ENCODE data around the gene PRPF40A. TPM values are rescaled to one million over a fixed set of nuclear protein-coding genes. Genes with fewer than 3 reads are reported as not detected.

The PRPF40A gene
- total RNA-seq, 1 donor from 2014 or later = 131 TPM

DNA sequence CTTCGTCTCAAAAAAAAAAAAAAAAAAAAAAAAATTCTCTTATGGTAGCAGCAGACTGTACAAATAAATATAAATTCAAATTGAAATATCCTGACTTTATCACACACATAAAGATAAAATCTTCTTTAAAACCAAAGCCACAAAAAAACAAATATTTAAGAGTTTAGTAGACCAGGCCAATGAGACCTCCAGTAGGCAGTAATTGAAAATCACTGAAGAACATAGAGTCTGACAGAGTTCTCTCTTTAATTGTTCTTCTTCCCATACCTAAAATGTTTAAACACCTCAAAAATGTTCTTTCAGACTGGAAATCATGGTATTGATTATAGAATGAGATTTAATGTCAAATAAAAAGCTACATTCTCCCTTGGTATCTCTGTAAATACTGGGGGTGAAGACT is 20.8 kb downstream of the PRPF40A start:
- Histone ChIP-seq H3K4me1 (ENCODE audit: insufficient read depth, low read length) (no peaks in the 10 kb centered on the region), H4K20me1 (ENCODE audit: insufficient read depth, low read length) (peaks cover 31% of the 10 kb centered on the region), H2AFZ (ENCODE audit: low read depth, low read length) (no peak overlapping the region), H3K9me3 (ENCODE audit: insufficient read depth, low read depth, low read length) (peaks cover 4% of the 10 kb centered on the region), H3K36me3 (ENCODE audit: insufficient read depth, low read length) (peaks cover 16% of the 10 kb centered on the region), H3K27me3 (ENCODE audit: insufficient read depth, low read length) (no peaks in the 10 kb centered on the region), H3K27ac (ENCODE audit: low read depth, low read length) (peak overlapping the region; percentile 1), H3K79me2 (ENCODE audit: insufficient read depth, low read length) (peaks cover 91% of the 10 kb centered on the region), H3K9ac (ENCODE audit: low read length) (no peak overlapping the region), H3K4me2 (ENCODE audit: low read length) (peak overlapping the region; percentile 13), H3K4me3 (ENCODE audit: insufficient read depth, low read depth, low read length) (no peak overlapping the region)
- Mint-ChIP-seq H3K4me3 (ENCODE audit: unreplicated experiment) (no peak overlapping the region), H3K9me3 (ENCODE audit: unreplicated experiment) (no peaks in the 10 kb centered on the region), H3K4me1 (ENCODE audit: low read depth, unreplicated experiment) (peaks cover 26% of the 10 kb centered on the region), H3K36me3 (ENCODE audit: low read depth, unreplicated experiment) (peaks cover 5% of the 10 kb centered on the region), H3K27ac (ENCODE audit: unreplicated experiment) (no peak overlapping the region), H3K27me3 (ENCODE audit: low read depth, unreplicated experiment) (no peaks in the 10 kb centered on the region)
- no peak for TF ChIP-seq EZH2 (IDR thresholded peaks at IDR 0.05; ENCODE audit: insufficient read depth, low read length)
- TF ChIP-seq, protein P1, sequence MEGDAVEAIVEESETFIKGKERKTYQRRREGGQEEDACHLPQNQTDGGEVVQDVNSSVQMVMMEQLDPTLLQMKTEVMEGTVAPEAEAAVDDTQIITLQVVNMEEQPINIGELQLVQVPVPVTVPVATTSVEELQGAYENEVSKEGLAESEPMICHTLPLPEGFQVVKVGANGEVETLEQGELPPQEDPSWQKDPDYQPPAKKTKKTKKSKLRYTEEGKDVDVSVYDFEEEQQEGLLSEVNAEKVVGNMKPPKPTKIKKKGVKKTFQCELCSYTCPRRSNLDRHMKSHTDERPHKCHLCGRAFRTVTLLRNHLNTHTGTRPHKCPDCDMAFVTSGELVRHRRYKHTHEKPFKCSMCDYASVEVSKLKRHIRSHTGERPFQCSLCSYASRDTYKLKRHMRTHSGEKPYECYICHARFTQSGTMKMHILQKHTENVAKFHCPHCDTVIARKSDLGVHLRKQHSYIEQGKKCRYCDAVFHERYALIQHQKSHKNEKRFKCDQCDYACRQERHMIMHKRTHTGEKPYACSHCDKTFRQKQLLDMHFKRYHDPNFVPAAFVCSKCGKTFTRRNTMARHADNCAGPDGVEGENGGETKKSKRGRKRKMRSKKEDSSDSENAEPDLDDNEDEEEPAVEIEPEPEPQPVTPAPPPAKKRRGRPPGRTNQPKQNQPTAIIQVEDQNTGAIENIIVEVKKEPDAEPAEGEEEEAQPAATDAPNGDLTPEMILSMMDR (IDR thresholded peaks at IDR 0.05; ENCODE audit: insufficient read depth, low read depth, low read length) = no peak
- DNase-seq (ENCODE audit: low read depth) (no peak), FAIRE-seq (no peak)

DNA sequence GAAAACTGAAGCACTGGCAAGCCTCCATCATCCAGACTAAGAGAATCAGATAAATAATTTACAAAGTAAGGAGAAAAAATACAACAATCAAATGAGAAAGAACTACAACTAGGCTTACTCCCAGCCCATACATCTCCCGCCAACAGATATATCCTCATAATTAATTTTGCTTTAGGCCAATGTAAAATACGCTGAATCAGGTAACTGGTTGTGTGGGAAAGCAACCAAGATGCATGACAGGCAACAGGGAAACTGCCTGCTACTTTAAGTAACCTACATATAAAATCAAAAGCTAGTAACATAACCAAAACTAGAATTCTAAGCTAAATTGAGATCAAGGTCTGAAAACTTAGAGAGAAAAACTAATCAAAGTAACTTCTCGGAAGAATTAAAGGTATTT is 21.5 kb downstream of the PRPF40A start:
- no peak for DNase-seq (ENCODE audit: low read depth)
- TF ChIP-seq, protein P1 (IDR thresholded peaks at IDR 0.05; ENCODE audit: insufficient read depth, low read depth, low read length) = no peak
- no peak for TF ChIP-seq EZH2 (IDR thresholded peaks at IDR 0.05; ENCODE audit: insufficient read depth, low read length)
- H3K4me1 Mint-ChIP-seq (ENCODE audit: low read depth, unreplicated experiment) = peaks cover 24% of the 10 kb centered on the region
- H3K4me3 Mint-ChIP-seq (ENCODE audit: unreplicated experiment) = no peak overlapping the region
- H3K27me3 ChIP-seq (ENCODE audit: insufficient read depth, low read length) = no peaks in the 10 kb centered on the region
- H2AFZ ChIP-seq (ENCODE audit: low read depth, low read length) = no peak overlapping the region
- peaks cover 29% of the 10 kb centered on the region for H4K20me1 ChIP-seq (ENCODE audit: insufficient read depth, low read length)
- H3K9me3 Mint-ChIP-seq (ENCODE audit: unreplicated experiment) = no peaks in the 10 kb centered on the region
- H3K4me3 ChIP-seq (ENCODE audit: insufficient read depth, low read depth, low read length) = no peak overlapping the region
- no peaks in the 10 kb centered on the region for H3K4me1 ChIP-seq (ENCODE audit: insufficient read depth, low read length)
- no peaks in the 10 kb centered on the region for H3K9me3 ChIP-seq (ENCODE audit: insufficient read depth, low read depth, low read length)
- no peak overlapping the region for H3K9ac ChIP-seq (ENCODE audit: low read length)
- H3K79me2 ChIP-seq (ENCODE audit: insufficient read depth, low read length) = peaks cover 87% of the 10 kb centered on the region
- H3K36me3 Mint-ChIP-seq (ENCODE audit: low read depth, unreplicated experiment) = peaks cover 4% of the 10 kb centered on the region
- no peaks in the 10 kb centered on the region for H3K27me3 Mint-ChIP-seq (ENCODE audit: low read depth, unreplicated experiment)
- no peak overlapping the region for H3K27ac ChIP-seq (ENCODE audit: low read depth, low read length)
- peak overlapping the region; percentile 99 for H3K27ac Mint-ChIP-seq (ENCODE audit: unreplicated experiment)
- H3K36me3 ChIP-seq (ENCODE audit: insufficient read depth, low read length) = peaks cover 16% of the 10 kb centered on the region
- H3K4me2 ChIP-seq (ENCODE audit: low read length) = no peak overlapping the region
- FAIRE-seq = no peak

DNA sequence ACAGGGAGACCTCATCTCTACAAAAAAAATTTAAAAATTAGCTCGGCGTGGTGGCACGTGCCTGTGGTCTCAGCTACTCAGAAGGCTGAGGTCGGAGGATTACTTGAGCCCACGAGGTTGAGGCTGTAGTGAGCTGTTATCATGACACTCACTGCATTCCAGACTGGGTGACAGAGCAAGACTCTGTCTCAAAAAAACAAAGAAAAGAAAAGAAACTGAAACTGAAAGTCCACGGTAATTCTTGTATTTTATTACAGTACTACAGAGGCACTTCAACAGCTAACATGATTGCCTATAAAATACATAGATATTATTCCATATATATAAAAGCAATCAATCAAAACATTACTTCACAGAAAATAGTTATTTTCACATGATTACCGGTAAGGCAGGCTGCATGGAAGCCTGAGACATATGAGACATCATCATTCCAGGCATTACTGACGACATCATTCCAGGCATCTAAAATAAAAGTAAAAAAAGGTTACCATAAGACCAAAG is 23.1 kb downstream of the PRPF40A start:
- H3K36me3 ChIP-seq (ENCODE audit: insufficient read depth, low read length) = peaks cover 16% of the 10 kb centered on the region
- H3K79me2 ChIP-seq (ENCODE audit: insufficient read depth, low read length) = peaks cover 72% of the 10 kb centered on the region
- peak overlapping the region; percentile 59 for H3K4me3 ChIP-seq (ENCODE audit: insufficient read depth, low read depth, low read length)
- Mint-ChIP-seq H3K4me1 (ENCODE audit: low read depth, unreplicated experiment) (peaks cover 24% of the 10 kb centered on the region), H3K9me3 (ENCODE audit: unreplicated experiment) (no peaks in the 10 kb centered on the region), H3K27ac (ENCODE audit: unreplicated experiment) (peak overlapping the region; percentile 99), H3K4me3 (ENCODE audit: unreplicated experiment) (peak overlapping the region; percentile 67), H3K36me3 (ENCODE audit: low read depth, unreplicated experiment) (peaks cover 4% of the 10 kb centered on the region), H3K27me3 (ENCODE audit: low read depth, unreplicated experiment) (no peaks in the 10 kb centered on the region)
- peaks cover 17% of the 10 kb centered on the region for H4K20me1 ChIP-seq (ENCODE audit: insufficient read depth, low read length)
- H3K27ac ChIP-seq (ENCODE audit: low read depth, low read length) = peak overlapping the region; percentile 86
- no peaks in the 10 kb centered on the region for H3K27me3 ChIP-seq (ENCODE audit: insufficient read depth, low read length)
- peak; percentile 87 for DNase-seq (ENCODE audit: low read depth)
- no peaks in the 10 kb centered on the region for H3K9me3 ChIP-seq (ENCODE audit: insufficient read depth, low read depth, low read length)
- H3K9ac ChIP-seq (ENCODE audit: low read length) = peak overlapping the region; percentile 35
- no peaks in the 10 kb centered on the region for H3K4me1 ChIP-seq (ENCODE audit: insufficient read depth, low read length)
- no peak overlapping the region for H2AFZ ChIP-seq (ENCODE audit: low read depth, low read length)
- FAIRE-seq = no peak
- peak overlapping the region; percentile 62 for H3K4me2 ChIP-seq (ENCODE audit: low read length)
- TF ChIP-seq, protein P1 (IDR thresholded peaks at IDR 0.05; ENCODE audit: insufficient read depth, low read depth, low read length) = no peak
- no peak for TF ChIP-seq EZH2 (IDR thresholded peaks at IDR 0.05; ENCODE audit: insufficient read depth, low read length)

Measured in astrocyte (in vitro differentiated cells and primary cell).